HCT116 (cell line): Measurements from ENCODE around the gene OR6C3. TPM values are rescaled to one million over a fixed set of nuclear protein-coding genes. Genes with fewer than 3 reads are reported as not detected.

Source experiments
- ATAC-seq: fragments of 200-7000 bp; cut with Tn5 transposase; 2 replicates; pipeline ENCODE4 v1.9.1; 2020; ENCODE audit warnings: mild to moderate bottlenecking, moderate library complexity
- Bru-seq: library from RNA; stranded (reverse); fragments of 400-500 nt; gene quantifications from one replicate; lab custom pipeline; 2021; lab: Mats Ljungman, UMichigan
- BruChase-seq, 2 experiments: library from RNA; stranded (reverse); fragments of 400-500 nt; gene quantifications; one replicate each; lab custom pipeline; 2021; lab: Mats Ljungman, UMichigan
- BruUV-seq: library from RNA; stranded (reverse); fragments of 400-500 nt; replicated peaks from 2 replicates; lab custom pipeline; 2021; lab: Mats Ljungman, UMichigan
- CTCF ChIA-PET: fragments of 300-600 bp; sonication (Branson Sonifier 250); formaldehyde crosslinking; loops from one replicate; lab custom pipeline; 2021; ENCODE audit warnings: antibody characterized with exemption; lab: Charles Lee
- POLR2A ChIA-PET: fragments of 300-600, 350-600 bp; sonication (Branson Sonifier 250); formaldehyde crosslinking; loops from one replicate; lab custom pipeline; 2021; ENCODE audit warnings: antibody characterized with exemption; lab: Charles Lee
- RAD21 ChIA-PET, 2 experiments: fragments of 300-600 bp; sonication (Branson Sonifier 250); formaldehyde crosslinking; loops; one replicate each; lab custom pipeline; 2023; ENCODE audit warnings: low total read pairs in 2 of 2; ENCODE audit not compliant: uncharacterized antibody in 2 of 2, unreplicated experiment in 2 of 2, low non-redundant PET in 1 of 2; lab: Charles Lee
- DNase-seq: peaks from one replicate; pipeline ENCODE4 v3.0.0-alpha.2; 2010; ENCODE audit warnings: low read depth, low spot score
- H2AFZ ChIP-seq: fragments of 200-600 bp; shearing (Covaris generic), sonication (generic); 2 replicates; pipeline ENCODE4 v1.6.1; 2017; ENCODE audit warnings: low read depth, mixed run types, mixed read lengths, antibody characterized with exemption, low read length; ENCODE audit not compliant: poor library complexity, severe bottlenecking
- H3K27ac ChIP-seq: 2 replicates; pipeline ENCODE4 v1.5.1; 2012; ENCODE audit warnings: low read depth, low read length
- H3K27me3 ChIP-seq: fragments of 200-600 bp; sonication (generic); 2 replicates; pipeline ENCODE4 v1.6.1; 2016; ENCODE audit warnings: mixed run types, low read length, mixed read lengths; ENCODE audit not compliant: insufficient read depth
- H3K36me3 ChIP-seq, 2 experiments: fragments of 200-500 bp in 1 of 2; fragments of 200-600 bp in 1 of 2; sonication (Bioruptor generic) in 1 of 2; sonication (generic) in 1 of 2; 2 replicates each; pipeline versions ENCODE4 v1.5.1 to v1.6.1; 2014 to 2016; ENCODE audit warnings: low read length in 2 of 2, inconsistent platforms in 1 of 2, mixed read lengths in 1 of 2, mixed run types in 1 of 2; ENCODE audit not compliant: insufficient read depth in 2 of 2, control insufficient read depth in 1 of 2
- H3K4me1 ChIP-seq, 2 experiments: fragments of 200-600 bp in 1 of 2; sonication (generic) in 1 of 2; 2 replicates each; pipeline versions ENCODE4 v1.5.1 to v1.6.1; 2012 to 2017; ENCODE audit warnings: low read length in 2 of 2, inconsistent platforms in 1 of 2, mild to moderate bottlenecking in 1 of 2, mixed read lengths in 1 of 2, mixed run types in 1 of 2, moderate library complexity in 1 of 2; ENCODE audit not compliant: insufficient read depth in 2 of 2, control insufficient read depth in 1 of 2
- H3K4me2 ChIP-seq: fragments of 200-600 bp; sonication (generic); 2 replicates; pipeline ENCODE4 v1.6.1; 2017; ENCODE audit warnings: mixed run types, low read length, mixed read lengths
- H3K4me3 ChIP-seq, 2 experiments: fragments of 200-600 bp in 1 of 2; sonication (generic) in 1 of 2; replicated peaks in 1 of 2; 2 replicates each; pipeline ENCODE4 v1.5.1; 2011 to 2016; ENCODE audit warnings: low read length in 2 of 2, control low read depth in 1 of 2, low read depth in 1 of 2, mild to moderate bottlenecking in 1 of 2, mixed read lengths in 1 of 2, mixed run types in 1 of 2
- H3K79me2 ChIP-seq: fragments of 200-600 bp; sonication (generic); 2 replicates; pipeline ENCODE4 v1.6.1; 2017; ENCODE audit warnings: mild to moderate bottlenecking, mixed run types, low read length, moderate library complexity, mixed read lengths; ENCODE audit not compliant: insufficient read depth
- H3K9ac ChIP-seq: fragments of 200-600 bp; sonication (generic); 2 replicates; pipeline ENCODE4 v1.6.1; 2016; ENCODE audit warnings: low read length, mixed read lengths
- H3K9me2 ChIP-seq: fragments of 200-600 bp; sonication (generic), shearing (Covaris generic); 2 replicates; pipeline ENCODE4 v1.6.1; 2017; ENCODE audit warnings: mixed run types, mild to moderate bottlenecking, moderate library complexity; ENCODE audit not compliant: insufficient read depth
- H3K9me3 ChIP-seq, 2 experiments: fragments of 200-500 bp in 1 of 2; fragments of 200-600 bp in 1 of 2; sonication (Bioruptor generic) in 1 of 2; sonication (generic) in 1 of 2; 2 replicates each; pipeline ENCODE4 v1.6.1; 2014 to 2017; ENCODE audit warnings: low read length in 2 of 2, mixed read lengths in 2 of 2, inconsistent platforms in 1 of 2, low read depth in 1 of 2, mild to moderate bottlenecking in 1 of 2, mixed run types in 1 of 2, moderate library complexity in 1 of 2; ENCODE audit not compliant: control insufficient read depth in 1 of 2, insufficient read depth in 1 of 2
- H4K20me1 ChIP-seq: fragments of 200-600 bp; sonication (generic), shearing (Covaris generic); 2 replicates; pipeline ENCODE4 v1.6.1; 2017; ENCODE audit warnings: mixed run types, mild to moderate bottlenecking, moderate library complexity; ENCODE audit not compliant: insufficient read depth
- ATF3 ChIP-seq: IDR thresholded peaks from 2 replicates; pipeline ENCODE4 v1.6.1; 2012
- CEBPB ChIP-seq: IDR thresholded peaks from 2 replicates; pipeline ENCODE4 v1.6.1; 2012; ENCODE audit warnings: low read depth
- ELF1 ChIP-seq: IDR thresholded peaks from 2 replicates; pipeline ENCODE4 v1.6.1; 2012; ENCODE audit warnings: low read depth, borderline replicate concordance
- EZH2 ChIP-seq: fragments of 200-600 bp; sonication (generic); IDR thresholded peaks from 2 replicates; pipeline ENCODE4 v1.6.1; 2017; ENCODE audit warnings: antibody characterized with exemption, mixed run types
- FOSL1 ChIP-seq: IDR thresholded peaks from 2 replicates; pipeline ENCODE4 v1.6.1; 2012; ENCODE audit warnings: low read depth
- JUND ChIP-seq: IDR thresholded peaks from 2 replicates; pipeline ENCODE4 v1.6.1; 2012
- RAD21 ChIP-seq: IDR thresholded peaks from 2 replicates; pipeline ENCODE4 v1.6.1; 2012; ENCODE audit warnings: low read depth, mild to moderate bottlenecking
- SP1 ChIP-seq: IDR thresholded peaks from 2 replicates; pipeline ENCODE4 v1.6.1; 2012; ENCODE audit warnings: low read depth
- SRF ChIP-seq: IDR thresholded peaks from 2 replicates; pipeline ENCODE4 v1.6.1; 2012; ENCODE audit warnings: low read depth
- YY1 ChIP-seq: IDR thresholded peaks from 2 replicates; pipeline ENCODE4 v1.6.1; 2011; ENCODE audit warnings: low read length, low read depth, moderate library complexity, mild to moderate bottlenecking; ENCODE audit not compliant: insufficient replicate concordance; ENCODE audit errors: extremely low read depth
- ZFX ChIP-seq: fragments of 450-650 bp; IDR thresholded peaks from 2 replicates; pipeline ENCODE4 v1.6.1; 2017
- intact Hi-C: fragments of 100-400 bp; cut with micrococcal nuclease; formaldehyde crosslinking; loops from 2 replicates; pipeline ENCODE4 v1.10.0; 2022
- long read RNA-seq: library from polyadenylated mRNA; unstranded; transcript quantifications from one replicate; pipeline ENCODE4 v2.0.0, GENCODE V29; 2021; ENCODE audit not compliant: unreplicated experiment
- polyA plus RNA-seq: library from polyadenylated mRNA; unstranded; fragments of >200 nt; gene quantifications from 2 replicates; pipeline ENCODE4 v1.2.1, GENCODE V29; 2012; ENCODE audit warnings: missing spikeins
- total RNA-seq: library from RNA; stranded (reverse); gene quantifications from one replicate; pipeline ENCODE4 v1.2.1, GENCODE V29; 2021; ENCODE audit not compliant: unreplicated experiment

Gene OR6C3
- total RNA-seq (not detected), Bru-seq, nascent RNA (not detected), BruChase-seq, experiment 1, labeled RNA remaining after a 6-hour chase (not detected), BruChase-seq, experiment 2, labeled RNA remaining after a 2-hour chase (not detected)
- polyA plus RNA-seq: not detected in 2 replicates
- long read RNA-seq: 0 reads

GRCh38 chr12:55330446-55330845, at the start of gene OR6C3:
TSS of gene OR6C3 (plus strand) at chr12:55330746. CDS start at chr12:55331701, 955 bp downstream.
- no peaks in the 10 kb centered on the region for H3K9me3 ChIP-seq
- no peaks in the 10 kb centered on the region for H3K4me1 ChIP-seq
- H3K27ac ChIP-seq: no peak within 1 kb of the TSS
- H3K79me2 ChIP-seq: no peaks in the 10 kb centered on the region
- no peak within 1 kb of the TSS for H2AFZ ChIP-seq
- H3K4me2 ChIP-seq: no peak within 1 kb of the TSS
- no peak within 1 kb of the TSS for H3K9ac ChIP-seq
- ChIA-PET CTCF (interaction anchor here (1.0 kb wide), 1 partner anchor 9 kb away, joined by 4 read pairs; no protein-coding TSS in a partner anchor), RAD21 (no interaction called here), POLR2A (no interaction called here)
- no peak for DNase-seq
- H3K36me3 ChIP-seq: no peaks in the 10 kb centered on the region
- TF ChIP-seq FOSL1 (no peak), RAD21 (no peak), SP1 (no peak), YY1 (no peak), JUND (no peak), SRF (no peak)
- peaks cover 8% of the 10 kb centered on the region for H3K27me3 ChIP-seq
- BruUV-seq: no TSS peak
- no peaks in the 10 kb centered on the region for H3K9me2 ChIP-seq
- no peak for ATAC-seq
- intact Hi-C loops: no loop called here
- H3K4me3 ChIP-seq: no peak within 1 kb of the TSS
- H4K20me1 ChIP-seq: no peaks in the 10 kb centered on the region

- no peak overlapping the region for H3K4me2 ChIP-seq
- H3K9me2 ChIP-seq: no peaks in the 10 kb centered on the region
- DNase-seq (no peak), ATAC-seq (no peak)
- BruUV-seq: no TSS peak
- H3K9me3 ChIP-seq: no peaks in the 10 kb centered on the region
- H3K27ac ChIP-seq: no peak overlapping the region
- H3K4me3 ChIP-seq: no peak overlapping the region
- no peak overlapping the region for H3K9ac ChIP-seq
- no peaks in the 10 kb centered on the region for H4K20me1 ChIP-seq
- no peaks in the 10 kb centered on the region for H3K36me3 ChIP-seq
- no peaks in the 10 kb centered on the region for H3K4me1 ChIP-seq
- H3K27me3 ChIP-seq: peaks cover 12% of the 10 kb centered on the region; the same call in 1 of the 2 replicates
- ChIA-PET CTCF (no interaction called here), RAD21 (no interaction called here), POLR2A (no interaction called here)
- no peak overlapping the region for H2AFZ ChIP-seq
- H3K79me2 ChIP-seq: no peaks in the 10 kb centered on the region
- intact Hi-C loops: no loop called here
- TF ChIP-seq ATF3 (no peak), ELF1 (no peak), EZH2 (no peak), ZFX (no peak), CEBPB (no peak), SP1 (no peak)
Observed at GRCh38 chr12:55280991-55281390, 49.6 kb upstream of the OR6C3 start.
